Measurements from ENCODE around the gene OR52I2. TPM values are rescaled to one million over a fixed set of nuclear protein-coding genes. Genes with fewer than 3 reads are reported as not detected.
A peak's percentile ranks its signal among the peaks of the same experiment; 100 is the strongest.

OR52I2 gene
- polyA plus RNA-seq, 1 of the 3 experiments (the other 2 are of a cell fraction) = not detected

DNA sequence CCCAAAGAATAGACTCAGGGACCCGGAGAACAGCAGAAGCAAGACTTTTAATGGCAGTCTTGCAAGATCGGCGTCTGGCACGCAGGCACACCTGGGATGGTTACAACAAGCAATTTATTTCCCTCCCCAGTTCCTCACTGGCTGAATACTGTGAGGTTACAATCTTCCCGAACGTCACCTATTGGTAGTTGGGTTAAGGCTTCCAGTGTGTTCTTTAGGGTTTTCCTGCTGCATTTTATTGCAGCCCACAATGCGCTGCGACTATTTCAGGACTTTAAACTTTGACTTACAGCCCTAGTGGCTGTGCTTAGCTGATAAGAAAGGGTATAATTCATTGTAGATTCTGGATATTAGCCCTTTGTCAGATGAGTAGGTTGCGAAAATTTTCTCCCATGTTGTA is 38.0 kb downstream of the OR52I2 start:
- H3K27ac ChIP-seq (ENCODE audit: low read depth in 2 of 2, low read length in 1 of 2) = no peak overlapping the region
- H3K9me3 ChIP-seq = no peaks in the 10 kb centered on the region
- ChIA-PET POLR2A (no interaction called here), CTCF (no interaction called here)
- H3K9ac ChIP-seq = no peak overlapping the region
- 5% methylated on average over 9 of the region's 9 CpGs for WGBS (ENCODE audit: low lambda C conversion rate)
- DNase-seq = no peak
- no peaks in the 10 kb centered on the region for H3K36me3 ChIP-seq (replicated peaks in 1 of 2; ENCODE audit: control insufficient read depth in 1 of 2, insufficient read depth in 2 of 2, low read length in 1 of 2)
- no peak overlapping the region for H2AFZ ChIP-seq (ENCODE audit: low read depth)
- H3F3A ChIP-seq (replicated peaks; ENCODE audit: insufficient read depth) = no peaks in the 10 kb centered on the region
- H4K20me1 ChIP-seq (ENCODE audit: insufficient read depth) = no peaks in the 10 kb centered on the region
- no peak overlapping the region for H3K4me3 ChIP-seq (ENCODE audit: low read depth in 2 of 2, low read length in 1 of 2)
- peaks cover 20% of the 10 kb centered on the region; the same call in 1 of the 2 replicates for H3K27me3 ChIP-seq (ENCODE audit: insufficient read depth)
- no peak overlapping the region for H3K4me2 ChIP-seq
- no peaks in the 10 kb centered on the region for H3K79me2 ChIP-seq (ENCODE audit: insufficient read depth)
- H3K4me1 ChIP-seq (ENCODE audit: control insufficient read depth in 1 of 2, insufficient read depth in 2 of 2, low read depth in 1 of 2, low read length in 1 of 2) = no peaks in the 10 kb centered on the region
- no peaks in the 10 kb centered on the region for H3K9me2 ChIP-seq
- TF ChIP-seq TCF12 (IDR thresholded peaks at IDR 0.05) (no peak), TEAD4 (IDR thresholded peaks at IDR 0.05; ENCODE audit: borderline replicate concordance, insufficient read depth) (no peak), RCOR1 (IDR thresholded peaks at IDR 0.05; ENCODE audit: low read length) (no peak), EZH2phosphoT487 (IDR thresholded peaks at IDR 0.05; ENCODE audit: borderline replicate concordance, low read depth) (no peak), MEF2A (IDR thresholded peaks at IDR 0.05; ENCODE audit: borderline replicate concordance, low read depth) (no peak)
- TF ChIP-seq, protein P1, sequence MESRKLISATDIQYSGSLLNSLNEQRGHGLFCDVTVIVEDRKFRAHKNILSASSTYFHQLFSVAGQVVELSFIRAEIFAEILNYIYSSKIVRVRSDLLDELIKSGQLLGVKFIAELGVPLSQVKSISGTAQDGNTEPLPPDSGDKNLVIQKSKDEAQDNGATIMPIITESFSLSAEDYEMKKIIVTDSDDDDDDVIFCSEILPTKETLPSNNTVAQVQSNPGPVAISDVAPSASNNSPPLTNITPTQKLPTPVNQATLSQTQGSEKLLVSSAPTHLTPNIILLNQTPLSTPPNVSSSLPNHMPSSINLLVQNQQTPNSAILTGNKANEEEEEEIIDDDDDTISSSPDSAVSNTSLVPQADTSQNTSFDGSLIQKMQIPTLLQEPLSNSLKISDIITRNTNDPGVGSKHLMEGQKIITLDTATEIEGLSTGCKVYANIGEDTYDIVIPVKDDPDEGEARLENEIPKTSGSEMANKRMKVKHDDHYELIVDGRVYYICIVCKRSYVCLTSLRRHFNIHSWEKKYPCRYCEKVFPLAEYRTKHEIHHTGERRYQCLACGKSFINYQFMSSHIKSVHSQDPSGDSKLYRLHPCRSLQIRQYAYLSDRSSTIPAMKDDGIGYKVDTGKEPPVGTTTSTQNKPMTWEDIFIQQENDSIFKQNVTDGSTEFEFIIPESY (IDR thresholded peaks at IDR 0.05; ENCODE audit: borderline replicate concordance, low read depth) = no peak
- TF ChIP-seq, protein P2, sequence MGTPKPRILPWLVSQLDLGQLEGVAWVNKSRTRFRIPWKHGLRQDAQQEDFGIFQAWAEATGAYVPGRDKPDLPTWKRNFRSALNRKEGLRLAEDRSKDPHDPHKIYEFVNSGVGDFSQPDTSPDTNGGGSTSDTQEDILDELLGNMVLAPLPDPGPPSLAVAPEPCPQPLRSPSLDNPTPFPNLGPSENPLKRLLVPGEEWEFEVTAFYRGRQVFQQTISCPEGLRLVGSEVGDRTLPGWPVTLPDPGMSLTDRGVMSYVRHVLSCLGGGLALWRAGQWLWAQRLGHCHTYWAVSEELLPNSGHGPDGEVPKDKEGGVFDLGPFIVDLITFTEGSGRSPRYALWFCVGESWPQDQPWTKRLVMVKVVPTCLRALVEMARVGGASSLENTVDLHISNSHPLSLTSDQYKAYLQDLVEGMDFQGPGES (IDR thresholded peaks at IDR 0.05; ENCODE audit: low read depth, low read length) = no peak
- TF ChIP-seq, protein P3, sequence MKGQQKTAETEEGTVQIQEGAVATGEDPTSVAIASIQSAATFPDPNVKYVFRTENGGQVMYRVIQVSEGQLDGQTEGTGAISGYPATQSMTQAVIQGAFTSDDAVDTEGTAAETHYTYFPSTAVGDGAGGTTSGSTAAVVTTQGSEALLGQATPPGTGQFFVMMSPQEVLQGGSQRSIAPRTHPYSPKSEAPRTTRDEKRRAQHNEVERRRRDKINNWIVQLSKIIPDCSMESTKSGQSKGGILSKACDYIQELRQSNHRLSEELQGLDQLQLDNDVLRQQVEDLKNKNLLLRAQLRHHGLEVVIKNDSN (IDR thresholded peaks at IDR 0.05; ENCODE audit: borderline replicate concordance, low read depth) = no peak

DNA sequence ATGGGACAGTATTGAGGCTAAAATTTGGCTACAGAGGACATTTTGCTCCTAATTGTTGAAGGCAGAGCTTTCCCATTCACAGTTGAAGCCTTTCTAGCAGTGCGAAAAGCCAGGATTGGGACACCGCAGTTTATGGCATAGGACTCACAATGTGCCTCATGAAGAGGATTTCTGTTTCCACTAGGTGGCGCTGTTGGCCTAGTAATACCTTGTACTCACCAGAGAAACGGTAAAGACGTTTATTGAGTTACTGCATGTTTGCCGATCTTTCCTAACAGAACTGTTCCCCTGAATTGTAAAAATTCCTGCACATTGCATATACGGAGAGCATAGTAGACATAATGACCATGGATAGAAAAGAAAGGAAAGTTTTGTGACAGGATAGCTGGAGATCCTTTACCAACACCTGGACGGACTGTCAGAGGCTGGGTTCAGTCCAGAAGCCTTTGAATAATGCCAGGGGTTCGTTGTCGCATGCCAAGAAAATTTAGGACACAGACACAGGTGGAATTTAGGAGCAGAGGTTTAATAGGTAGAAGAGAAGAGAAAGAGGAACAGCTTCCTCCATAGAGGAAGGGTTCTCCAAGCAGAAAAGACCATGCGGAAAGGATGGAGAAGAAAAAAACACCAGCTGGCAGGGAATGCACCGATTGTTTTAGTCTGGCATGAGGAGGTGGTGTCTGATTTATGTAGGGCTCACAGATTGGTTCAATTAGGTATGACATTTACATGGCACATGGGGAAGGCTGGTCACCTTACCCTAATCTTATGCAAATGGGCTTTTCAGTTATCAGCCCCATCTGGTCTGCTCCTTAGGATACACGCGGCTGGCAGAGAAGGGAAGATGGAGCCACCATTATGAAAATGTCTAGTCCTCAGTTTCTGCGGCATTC is 44.9 kb downstream of the OR52I2 start:
- WGBS (ENCODE audit: low lambda C conversion rate) = 10% methylated on average over 15 of the region's 15 CpGs
- ChIA-PET POLR2A (no interaction called here), CTCF (interaction anchor here (0.6 to 5.4 kb wide), 11 partner anchors 10 to 439 kb away, joined by 3 to 44 read pairs (median 4); partner anchors contain the start of gene OR51D1)

More for the DNA sequence above, 44.9 kb downstream of the OR52I2 start:
- H3K27ac ChIP-seq (ENCODE audit: low read depth in 2 of 2, low read length in 1 of 2) = no peak overlapping the region
- H3K27me3 ChIP-seq (ENCODE audit: insufficient read depth) = peaks cover 18% of the 10 kb centered on the region
- no peaks in the 10 kb centered on the region for H3K36me3 ChIP-seq (replicated peaks in 1 of 2; ENCODE audit: control insufficient read depth in 1 of 2, insufficient read depth in 2 of 2, low read length in 1 of 2)
- DNase-seq = peak; percentile 31
- no peaks in the 10 kb centered on the region for H3K79me2 ChIP-seq (ENCODE audit: insufficient read depth)
- H3K4me3 ChIP-seq (ENCODE audit: low read depth in 2 of 2, low read length in 1 of 2) = peak overlapping the region in 1 of 2 experiments; percentile 5; a peak in 1 of 4 replicates
- no peaks in the 10 kb centered on the region for H3K4me1 ChIP-seq (ENCODE audit: control insufficient read depth in 1 of 2, insufficient read depth in 2 of 2, low read depth in 1 of 2, low read length in 1 of 2)
- no peak overlapping the region for H2AFZ ChIP-seq (ENCODE audit: low read depth)
- H3K9me2 ChIP-seq = no peaks in the 10 kb centered on the region
- H3K4me2 ChIP-seq = no peak overlapping the region
- no peak overlapping the region for H3K9ac ChIP-seq
- H3F3A ChIP-seq (replicated peaks; ENCODE audit: insufficient read depth) = no peaks in the 10 kb centered on the region
- TF ChIP-seq, protein P4, sequence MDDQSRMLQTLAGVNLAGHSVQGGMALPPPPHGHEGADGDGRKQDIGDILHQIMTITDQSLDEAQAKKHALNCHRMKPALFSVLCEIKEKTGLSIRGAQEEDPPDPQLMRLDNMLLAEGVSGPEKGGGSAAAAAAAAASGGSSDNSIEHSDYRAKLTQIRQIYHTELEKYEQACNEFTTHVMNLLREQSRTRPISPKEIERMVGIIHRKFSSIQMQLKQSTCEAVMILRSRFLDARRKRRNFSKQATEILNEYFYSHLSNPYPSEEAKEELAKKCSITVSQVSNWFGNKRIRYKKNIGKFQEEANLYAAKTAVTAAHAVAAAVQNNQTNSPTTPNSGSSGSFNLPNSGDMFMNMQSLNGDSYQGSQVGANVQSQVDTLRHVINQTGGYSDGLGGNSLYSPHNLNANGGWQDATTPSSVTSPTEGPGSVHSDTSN (IDR thresholded peaks at IDR 0.05) = no peak
- TF ChIP-seq SMC3 (IDR thresholded peaks at IDR 0.05; ENCODE audit: low read depth, low read length) (peak; percentile 29; the same call in 1 of the 2 replicates), RAD21 (IDR thresholded peaks at IDR 0.05; ENCODE audit: low read length) (peak; percentile 76)
- TF ChIP-seq, protein P5, sequence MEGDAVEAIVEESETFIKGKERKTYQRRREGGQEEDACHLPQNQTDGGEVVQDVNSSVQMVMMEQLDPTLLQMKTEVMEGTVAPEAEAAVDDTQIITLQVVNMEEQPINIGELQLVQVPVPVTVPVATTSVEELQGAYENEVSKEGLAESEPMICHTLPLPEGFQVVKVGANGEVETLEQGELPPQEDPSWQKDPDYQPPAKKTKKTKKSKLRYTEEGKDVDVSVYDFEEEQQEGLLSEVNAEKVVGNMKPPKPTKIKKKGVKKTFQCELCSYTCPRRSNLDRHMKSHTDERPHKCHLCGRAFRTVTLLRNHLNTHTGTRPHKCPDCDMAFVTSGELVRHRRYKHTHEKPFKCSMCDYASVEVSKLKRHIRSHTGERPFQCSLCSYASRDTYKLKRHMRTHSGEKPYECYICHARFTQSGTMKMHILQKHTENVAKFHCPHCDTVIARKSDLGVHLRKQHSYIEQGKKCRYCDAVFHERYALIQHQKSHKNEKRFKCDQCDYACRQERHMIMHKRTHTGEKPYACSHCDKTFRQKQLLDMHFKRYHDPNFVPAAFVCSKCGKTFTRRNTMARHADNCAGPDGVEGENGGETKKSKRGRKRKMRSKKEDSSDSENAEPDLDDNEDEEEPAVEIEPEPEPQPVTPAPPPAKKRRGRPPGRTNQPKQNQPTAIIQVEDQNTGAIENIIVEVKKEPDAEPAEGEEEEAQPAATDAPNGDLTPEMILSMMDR (IDR thresholded peaks at IDR 0.05) = peak; percentile 69
- no peaks in the 10 kb centered on the region for H3K9me3 ChIP-seq
- no peaks in the 10 kb centered on the region for H4K20me1 ChIP-seq (ENCODE audit: insufficient read depth)

Measured in SK-N-SH (cell line).